A549 (cell line): ENCODE data around the gene FAF1. TPM values are rescaled to one million over a fixed set of nuclear protein-coding genes. Genes with fewer than 3 reads are reported as not detected.

ENCODE experiments used
- ATAC-seq, 2 experiments: fragments of 200-7000 bp in 1 of 2; fragments of >200 bp in 1 of 2; cut with Nextera tagmentation in 1 of 2; cut with Tn5 transposase in 1 of 2; 3 replicates each; pipeline versions ENCODE4 v1.8.0 to v1.9.1; 2018 to 2020; ENCODE audit warnings: mild to moderate bottlenecking in 1 of 2, moderate library complexity in 1 of 2
- CTCF ChIA-PET: fragments of 300-600 bp; sonication (Branson Sonifier 250); formaldehyde crosslinking; extraction: SDS; loops from one replicate; lab custom pipeline; 2021; ENCODE audit warnings: antibody characterized with exemption, inconsistent platforms; lab: Yijun Ruan, JAX
- POLR2A ChIA-PET: fragments of 350-600 bp; formaldehyde crosslinking; extraction: SDS; loops from one replicate; lab custom pipeline; 2021; ENCODE audit warnings: antibody characterized with exemption, inconsistent platforms; lab: Yijun Ruan, JAX
- DNase-seq, 2 experiments: peaks; one replicate each; pipeline versions ENCODE4 v3.0.0 to v3.0.0-alpha.2; 2011 to 2016; ENCODE audit warnings: low read depth in 1 of 2, low spot score in 1 of 2
- FAIRE-seq: peaks from 2 replicates; lab custom pipeline; 2011; peaks lifted over from hg19 to GRCh38; lab: Jason Lieb, UNC
- H3K27ac ChIP-seq, 2 experiments: fragments of >200 bp; sonication (Bioruptor Twin); formaldehyde crosslinking; 3 replicates each; pipeline ENCODE4 v1.5.1; 2016 to 2017
- H3K4me1 ChIP-seq: fragments of >200 bp; sonication (Bioruptor Twin); formaldehyde crosslinking; 3 replicates; pipeline ENCODE4 v1.6.1; 2016
- H3K4me2 ChIP-seq: fragments of >200 bp; sonication (Bioruptor Twin); formaldehyde crosslinking; 3 replicates; pipeline ENCODE4 v1.6.1; 2016
- H3K4me3 ChIP-seq: fragments of >200 bp; sonication (Bioruptor Twin); formaldehyde crosslinking; 3 replicates; pipeline ENCODE4 v1.5.1; 2016
- H3K9me3 ChIP-seq: fragments of >200 bp; sonication (Bioruptor Twin); formaldehyde crosslinking; 3 replicates; pipeline ENCODE4 v1.6.1; 2016
- CBX8 ChIP-seq: fragments of 200-600 bp; sonication (generic); IDR thresholded peaks from 2 replicates; pipeline ENCODE4 v1.6.1; 2016
- CHD2 ChIP-seq: fragments of 150-350 bp; IDR thresholded peaks from 2 replicates; pipeline ENCODE4 v1.6.1; 2014; ENCODE audit warnings: low read length; ENCODE audit not compliant: partially characterized antibody
- EHF ChIP-seq: fragments of 250-450 bp; sonication (Bioruptor Pico); IDR thresholded peaks from 2 replicates; pipeline ENCODE4 v1.5.0; 2020; ENCODE audit warnings: mild to moderate bottlenecking
- FOSL2 ChIP-seq, 2 experiments: fragments of 450-650 bp in 1 of 2; fragments of >200 bp in 1 of 2; sonication (Bioruptor Twin) in 1 of 2; formaldehyde crosslinking; IDR thresholded peaks; 2 replicates each; pipeline versions ENCODE4 v1.5.0 to v1.6.1; 2016 to 2020; ENCODE audit warnings: mild to moderate bottlenecking in 1 of 2, moderate library complexity in 1 of 2
- FOXS1 ChIP-seq: fragments of 250-450 bp; sonication (Bioruptor Pico); IDR thresholded peaks from 2 replicates; pipeline ENCODE4 v1.5.0; 2020; ENCODE audit warnings: mild to moderate bottlenecking, moderate library complexity
- JUN ChIP-seq, 2 experiments: fragments of >200 bp; sonication (Bioruptor Twin); formaldehyde crosslinking; IDR thresholded peaks; 2 replicates in 1 of 2; 3 replicates in 1 of 2; pipeline ENCODE4 v1.6.1; 2016 to 2017
- POLR2A ChIP-seq: IDR thresholded peaks from 2 replicates; pipeline ENCODE4 v1.6.1; 2012; ENCODE audit warnings: mild to moderate bottlenecking, low read length
- RAD21 ChIP-seq, 2 experiments: fragments of >200 bp in 1 of 2; sonication (Bioruptor Twin) in 1 of 2; formaldehyde crosslinking in 1 of 2; IDR thresholded peaks in 1 of 2; conservative IDR thresholded peaks in 1 of 2; 2 replicates in 1 of 2; 3 replicates in 1 of 2; pipeline ENCODE4 v1.6.1; 2012 to 2018; ENCODE audit warnings: inconsistent platforms in 1 of 2
- RFX5 ChIP-seq: fragments of 450-650 bp; IDR thresholded peaks from 2 replicates; pipeline ENCODE4 v1.7.1; 2014; ENCODE audit warnings: antibody characterized with exemption, mild to moderate bottlenecking, moderate library complexity
- RNF2 ChIP-seq: fragments of 200-600 bp; sonication (generic); IDR thresholded peaks from 2 replicates; pipeline ENCODE4 v1.6.1; 2016; ENCODE audit warnings: low read depth, mild to moderate bottlenecking, antibody characterized with exemption, moderate library complexity, borderline replicate concordance
- TP53 ChIP-seq: fragments of 250-450 bp; sonication (Bioruptor Pico); IDR thresholded peaks from 2 replicates; pipeline ENCODE4 v1.5.0; 2021; ENCODE audit warnings: mild to moderate bottlenecking, moderate library complexity
- ZFP36 ChIP-seq: fragments of 450-650 bp; IDR thresholded peaks from 2 replicates; pipeline ENCODE4 v1.6.1; 2014; ENCODE audit warnings: borderline replicate concordance; ENCODE audit not compliant: partially characterized antibody
- ZNF302 ChIP-seq: fragments of 250-450 bp; sonication (Bioruptor Pico); IDR thresholded peaks from 2 replicates; pipeline ENCODE4 v1.9.0; 2021; ENCODE audit warnings: inconsistent platforms, mild to moderate bottlenecking, moderate library complexity
- WGBS: methylation state at CpG from one replicate; pipeline ENCODE4 v1.1.6; 2017; ENCODE audit errors: missing lambda C conversion rate; 5-methylcytosine and 5-hydroxymethylcytosine counted together
- polyA plus RNA-seq, 4 experiments: library from polyadenylated mRNA; depleted of rRNA in 3 of 4; stranded (reverse); fragments of >200 nt; fragmentation: RNase III in 1 of 4; extraction: RNeasy Plus Mini Kit Qiagen cat#74134 plus additional on column Dnase treatment in 1 of 4; gene quantifications; 2 replicates in 3 of 4; 3 replicates in 1 of 4; pipeline ENCODE4 v1.2.3, GENCODE V29; 2011 to 2017
- TF ChIP-seq, protein P1 (sequence below): IDR thresholded peaks from 2 replicates; pipeline ENCODE4 v1.6.1; 2012; ENCODE audit warnings: low read depth, borderline replicate concordance
- TF ChIP-seq, protein P2 (sequence below): fragments of >200 bp; sonication (Bioruptor Twin); formaldehyde crosslinking; IDR thresholded peaks from 3 replicates; pipeline ENCODE4 v1.6.1; 2016
- TF ChIP-seq, protein P3 (sequence below): fragments of >200 bp; sonication (Bioruptor Twin); formaldehyde crosslinking; IDR thresholded peaks from 3 replicates; pipeline ENCODE4 v1.5.1; 2016

Gene FAF1
- polyA plus RNA-seq, 2 of the 4 experiments (the other 2 are of a cell fraction) = 31.7 to 46.2 TPM

DNA sequence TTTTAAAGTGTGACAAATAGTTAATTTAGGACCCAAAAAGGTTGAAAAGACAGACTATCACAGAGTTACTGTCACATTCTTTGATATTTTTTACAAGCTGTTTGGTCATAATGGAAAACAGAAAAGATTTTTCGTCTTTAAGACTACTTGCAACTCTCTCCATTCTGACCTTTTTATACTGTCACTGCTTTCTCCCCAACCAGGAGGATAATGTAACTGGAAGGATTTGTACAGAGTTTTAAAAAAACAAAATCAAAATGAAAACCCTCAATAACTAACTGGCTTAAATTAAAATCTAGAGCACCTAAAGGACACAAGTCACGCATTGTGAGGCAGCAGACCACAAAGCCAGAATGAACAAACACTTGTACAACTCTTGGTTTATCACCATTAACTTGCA is 257.7 kb downstream of the FAF1 start:
- no peak for FAIRE-seq

DNA sequence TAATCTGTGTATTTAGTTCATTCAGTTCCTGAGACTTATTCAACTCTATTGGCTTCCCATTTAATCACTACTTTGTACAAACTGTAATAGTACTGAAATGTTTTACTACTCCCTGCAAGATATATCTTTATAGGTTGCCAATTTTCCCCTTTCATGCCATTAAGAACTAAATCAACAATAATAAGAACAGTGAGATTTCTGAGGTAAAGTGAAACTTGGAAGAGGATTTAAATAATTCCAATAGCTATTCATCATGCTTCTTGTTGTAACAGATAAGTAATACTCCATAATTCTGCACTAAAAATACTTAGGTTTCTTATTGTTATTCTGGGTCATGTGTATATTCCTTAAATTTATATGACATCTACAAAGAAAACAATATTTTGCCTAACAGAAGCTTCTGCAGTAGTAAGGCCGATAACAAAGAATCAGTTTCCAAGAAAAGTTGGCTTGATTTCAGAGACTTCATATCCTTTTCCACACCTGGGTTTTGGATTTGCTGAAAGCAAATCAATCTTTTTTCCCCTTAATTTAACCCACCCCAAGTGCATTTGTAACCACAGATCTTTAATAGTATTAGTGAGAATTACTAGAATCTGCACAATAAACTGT is 258.3 kb downstream of the FAF1 start:
- ChIA-PET CTCF (no interaction called here), POLR2A (no interaction called here)
- 97% methylated on average over 1 of the region's 1 CpG for WGBS
- no peak overlapping the region for H3K27ac ChIP-seq
- H3K4me2 ChIP-seq = no peak overlapping the region
- ATAC-seq (no peak), DNase-seq (no peak), FAIRE-seq (no peak)
- no peaks in the 10 kb centered on the region for H3K9me3 ChIP-seq
- no peak for TF ChIP-seq FOXS1 (CRISPR knock-in tag)
- H3K4me1 ChIP-seq = peaks cover 13% of the 10 kb centered on the region; the same call in 2 of the 3 replicates
- H3K4me3 ChIP-seq = no peak overlapping the region

More for the DNA sequence above, 257.7 kb downstream of the FAF1 start:
- no peak for DNase-seq
- H3K9me3 ChIP-seq = no peaks in the 10 kb centered on the region
- TF ChIP-seq CHD2 = no peak
- TF ChIP-seq EHF = no peak
- TF ChIP-seq, protein P1, sequence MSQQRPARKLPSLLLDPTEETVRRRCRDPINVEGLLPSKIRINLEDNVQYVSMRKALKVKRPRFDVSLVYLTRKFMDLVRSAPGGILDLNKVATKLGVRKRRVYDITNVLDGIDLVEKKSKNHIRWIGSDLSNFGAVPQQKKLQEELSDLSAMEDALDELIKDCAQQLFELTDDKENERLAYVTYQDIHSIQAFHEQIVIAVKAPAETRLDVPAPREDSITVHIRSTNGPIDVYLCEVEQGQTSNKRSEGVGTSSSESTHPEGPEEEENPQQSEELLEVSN = no peak
- TF ChIP-seq, all 56 proteins: peak for 0
- ATAC-seq = no peak
- 93% methylated on average over 2 of the region's 2 CpGs for WGBS
- no peak overlapping the region for H3K4me2 ChIP-seq
- CTCF ChIA-PET = interaction anchor here (4.5 kb wide), 1 partner anchor 334 kb away, joined by 22 read pairs; no protein-coding TSS in a partner anchor
- no peak overlapping the region for H3K4me3 ChIP-seq
- POLR2A ChIA-PET = no interaction called here
- H3K27ac ChIP-seq = no peak overlapping the region
- H3K4me1 ChIP-seq = peaks cover 12% of the 10 kb centered on the region; the same call in 2 of the 3 replicates

DNA sequence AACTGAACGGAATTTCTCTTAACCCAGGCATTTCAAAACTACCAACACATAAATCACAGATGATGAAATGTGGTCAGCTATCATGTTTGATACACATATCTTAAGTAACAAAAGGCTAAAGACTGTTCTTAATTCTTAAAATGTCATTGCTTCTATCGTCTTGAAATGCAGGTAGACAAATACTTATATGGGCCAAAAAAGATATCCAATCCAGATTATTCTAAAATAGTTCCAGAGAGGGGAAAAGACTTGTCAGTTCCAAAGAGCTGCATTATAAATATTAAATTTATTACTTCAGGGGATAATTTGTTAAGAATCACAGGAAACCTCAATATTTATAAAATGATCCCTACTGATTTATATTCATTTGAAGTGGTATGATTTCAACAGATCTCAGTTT is 259.4 kb downstream of the FAF1 start:
- TF ChIP-seq RNF2 (no peak), TP53 (CRISPR knock-in tag) (no peak), RAD21 (conservative IDR thresholded peaks at IDR 0.05 in 1 of 2, IDR thresholded peaks at IDR 0.05 in 1 of 2) (no peak)
- CTCF ChIA-PET = interaction anchor here (1.1 to 1.3 kb wide), 2 partner anchors 330 to 331 kb away, joined by 3 to 4 read pairs; no protein-coding TSS in a partner anchor
- H3K4me3 ChIP-seq = no peak overlapping the region
- no peak for FAIRE-seq
- H3K27ac ChIP-seq = no peak overlapping the region
- no peaks in the 10 kb centered on the region for H3K9me3 ChIP-seq
- peaks cover 13% of the 10 kb centered on the region; the same call in 2 of the 3 replicates for H3K4me1 ChIP-seq
- POLR2A ChIA-PET = no interaction called here
- 79% methylated on average over 2 of the region's 2 CpGs for WGBS
- no peak for DNase-seq
- no peak for ATAC-seq
- H3K4me2 ChIP-seq = no peak overlapping the region

DNA sequence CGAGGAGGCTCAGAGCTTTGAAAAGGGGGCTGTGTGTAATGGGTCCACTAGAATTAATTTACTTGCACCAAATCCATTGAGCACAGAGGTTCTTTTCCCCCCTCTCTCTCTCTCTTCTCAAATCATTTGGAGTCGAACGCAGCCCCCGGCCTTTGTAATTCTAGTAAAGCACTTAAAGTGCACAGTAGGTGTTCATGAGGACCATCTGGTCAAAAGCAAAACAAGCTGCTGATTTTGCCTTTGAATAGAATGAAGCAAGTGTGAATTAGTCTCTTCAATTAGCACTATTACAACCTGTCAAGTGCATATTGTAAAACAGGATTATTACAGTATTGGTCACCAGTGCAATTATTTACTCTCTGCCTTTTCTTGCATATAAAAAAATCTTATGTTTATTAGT is 259.9 kb downstream of the FAF1 start:
- FAIRE-seq = no peak
- no peak overlapping the region for H3K27ac ChIP-seq
- no peak for ATAC-seq
- DNase-seq = no peak
- no peak overlapping the region for H3K4me2 ChIP-seq
- CTCF ChIA-PET = interaction anchor here (1.1 to 1.3 kb wide), 2 partner anchors 330 to 331 kb away, joined by 3 to 4 read pairs; no protein-coding TSS in a partner anchor
- no peak overlapping the region for H3K4me3 ChIP-seq
- 95% methylated on average over 4 of the region's 4 CpGs for WGBS
- no peaks in the 10 kb centered on the region for H3K9me3 ChIP-seq
- H3K4me1 ChIP-seq = peaks cover 13% of the 10 kb centered on the region; the same call in 2 of the 3 replicates
- POLR2A ChIA-PET = no interaction called here
- TF ChIP-seq FOSL2 (IDR thresholded peaks at IDR 0.05) (no peak), FOSL2 (CRISPR knock-in tag; IDR thresholded peaks at IDR 0.05) (no peak), JUN (IDR thresholded peaks at IDR 0.05) (no peak), RFX5 (no peak), ZNF302 (CRISPR knock-in tag) (no peak), EHF (no peak), POLR2A (no peak), TP53 (CRISPR knock-in tag) (no peak), CBX8 (no peak), ZFP36 (no peak)
- TF ChIP-seq, protein P2, sequence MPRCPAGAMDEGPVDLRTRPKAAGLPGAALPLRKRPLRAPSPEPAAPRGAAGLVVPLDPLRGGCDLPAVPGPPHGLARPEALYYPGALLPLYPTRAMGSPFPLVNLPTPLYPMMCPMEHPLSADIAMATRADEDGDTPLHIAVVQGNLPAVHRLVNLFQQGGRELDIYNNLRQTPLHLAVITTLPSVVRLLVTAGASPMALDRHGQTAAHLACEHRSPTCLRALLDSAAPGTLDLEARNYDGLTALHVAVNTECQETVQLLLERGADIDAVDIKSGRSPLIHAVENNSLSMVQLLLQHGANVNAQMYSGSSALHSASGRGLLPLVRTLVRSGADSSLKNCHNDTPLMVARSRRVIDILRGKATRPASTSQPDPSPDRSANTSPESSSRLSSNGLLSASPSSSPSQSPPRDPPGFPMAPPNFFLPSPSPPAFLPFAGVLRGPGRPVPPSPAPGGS = no peak
- TF ChIP-seq, protein P3, sequence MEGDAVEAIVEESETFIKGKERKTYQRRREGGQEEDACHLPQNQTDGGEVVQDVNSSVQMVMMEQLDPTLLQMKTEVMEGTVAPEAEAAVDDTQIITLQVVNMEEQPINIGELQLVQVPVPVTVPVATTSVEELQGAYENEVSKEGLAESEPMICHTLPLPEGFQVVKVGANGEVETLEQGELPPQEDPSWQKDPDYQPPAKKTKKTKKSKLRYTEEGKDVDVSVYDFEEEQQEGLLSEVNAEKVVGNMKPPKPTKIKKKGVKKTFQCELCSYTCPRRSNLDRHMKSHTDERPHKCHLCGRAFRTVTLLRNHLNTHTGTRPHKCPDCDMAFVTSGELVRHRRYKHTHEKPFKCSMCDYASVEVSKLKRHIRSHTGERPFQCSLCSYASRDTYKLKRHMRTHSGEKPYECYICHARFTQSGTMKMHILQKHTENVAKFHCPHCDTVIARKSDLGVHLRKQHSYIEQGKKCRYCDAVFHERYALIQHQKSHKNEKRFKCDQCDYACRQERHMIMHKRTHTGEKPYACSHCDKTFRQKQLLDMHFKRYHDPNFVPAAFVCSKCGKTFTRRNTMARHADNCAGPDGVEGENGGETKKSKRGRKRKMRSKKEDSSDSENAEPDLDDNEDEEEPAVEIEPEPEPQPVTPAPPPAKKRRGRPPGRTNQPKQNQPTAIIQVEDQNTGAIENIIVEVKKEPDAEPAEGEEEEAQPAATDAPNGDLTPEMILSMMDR = no peak
